HG02798 (cell line): ENCODE data around the gene ZNF716.
"Not testable (repeated sequence)": the region's sequence is repeated elsewhere in the genome, so short reads cannot be mapped to it uniquely, and the experiment has no call there.

ENCODE experiments used
- ATAC-seq: cut with Tn5 transposase; IDR thresholded peaks from one replicate; pipeline ENCODE4 v1.9.1; 2021; ENCODE audit warnings: mild to moderate bottlenecking; ENCODE audit not compliant: unreplicated experiment, poor library complexity

ZNF716 gene

GRCh38 chr7:57425239-57425944 is 24.6 kb upstream of the ZNF716 start:
- no peak for ATAC-seq

- ATAC-seq: no peak
These were observed 23.9 kb upstream of the ZNF716 start for GRCh38 chr7:57425969-57426628.

- no peak for ATAC-seq
These were observed 23.4 kb upstream of the ZNF716 start for GRCh38 chr7:57426629-57427003.

- no peak for ATAC-seq
These were observed 22.8 kb upstream of the ZNF716 start for GRCh38 chr7:57427146-57427545.

- ATAC-seq: no peak
These were observed 22.4 kb upstream of the ZNF716 start for GRCh38 chr7:57427594-57427993.

- no peak for ATAC-seq
These were observed 17.4 kb upstream of the ZNF716 start for GRCh38 chr7:57432583-57432982.

- ATAC-seq: no peak
These were observed 12.4 kb upstream of the ZNF716 start for GRCh38 chr7:57437581-57437980.

GRCh38 chr7:57438244-57438643 is 11.7 kb upstream of the ZNF716 start:
- ATAC-seq: no peak

GRCh38 chr7:57443567-57443966 is 6.4 kb upstream of the ZNF716 start:
- ATAC-seq: no peak

GRCh38 chr7:57469186-57469828 is 19.3 kb downstream of the ZNF716 start:
- not testable (repeated sequence) for ATAC-seq

GRCh38 chr7:57480304-57480703 is 30.3 kb downstream of the ZNF716 start:
- ATAC-seq: not testable (repeated sequence)

- ATAC-seq: not testable (repeated sequence)
These were observed 35.0 kb downstream of the ZNF716 start for GRCh38 chr7:57485022-57485421.

GRCh38 chr7:57487957-57488356 is 38.0 kb downstream of the ZNF716 start:
- no peak for ATAC-seq

GRCh38 chr7:57495111-57495510 is 45.1 kb downstream of the ZNF716 start:
- ATAC-seq: not testable (repeated sequence)

- no peak for ATAC-seq
These were observed 46.4 kb downstream of the ZNF716 start for GRCh38 chr7:57496395-57496794.

GRCh38 chr7:57505176-57505575 is 55.2 kb downstream of the ZNF716 start:
- ATAC-seq: no peak
